HG02642 (cell line): ENCODE measurements around the gene MUC6.

Source experiments
- ATAC-seq: cut with Tn5 transposase; IDR thresholded peaks from one replicate; pipeline ENCODE4 v1.9.1; 2021; ENCODE audit warnings: mild to moderate bottlenecking; ENCODE audit not compliant: unreplicated experiment, poor library complexity

The MUC6 gene

DNA sequence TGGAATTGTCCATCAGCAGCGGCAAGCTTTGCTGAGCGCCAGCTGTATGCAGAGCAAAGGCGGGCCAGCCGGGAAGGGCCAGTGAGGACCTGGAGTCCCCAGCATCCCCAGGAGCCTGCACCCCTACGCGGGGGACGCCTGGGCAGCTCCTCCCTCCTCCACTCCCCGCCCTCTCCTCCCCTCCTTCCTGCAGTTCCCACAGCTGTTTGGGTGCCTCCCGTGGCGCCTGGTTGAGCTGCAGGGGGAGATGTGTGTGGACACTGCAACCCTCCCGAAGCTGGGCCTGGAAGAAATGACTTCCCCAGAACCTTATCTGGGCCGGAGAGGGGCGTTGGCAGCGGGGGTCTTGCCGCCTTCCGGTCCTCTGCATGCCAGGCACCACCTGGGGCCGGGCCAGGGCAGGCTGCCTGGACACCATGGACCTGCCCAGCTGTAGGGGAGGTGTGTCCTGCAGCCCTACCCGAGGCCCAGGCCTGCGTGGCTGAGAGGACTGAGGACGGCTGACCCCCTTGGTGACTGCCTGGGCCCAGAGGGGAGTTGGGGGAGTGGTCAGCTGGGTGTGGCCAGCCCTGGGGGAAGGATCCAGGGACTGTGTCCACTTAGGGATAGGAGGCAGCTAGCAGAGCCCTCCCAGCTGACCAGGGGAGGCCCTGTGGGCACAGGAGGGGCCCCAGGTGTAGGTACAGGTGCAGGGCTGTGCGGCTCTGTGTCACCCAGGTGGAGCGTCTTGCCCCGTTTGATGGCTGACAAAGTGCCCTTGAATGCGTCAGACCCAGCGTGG is 16.8 kb upstream of the MUC6 start:
- no peak for ATAC-seq

DNA sequence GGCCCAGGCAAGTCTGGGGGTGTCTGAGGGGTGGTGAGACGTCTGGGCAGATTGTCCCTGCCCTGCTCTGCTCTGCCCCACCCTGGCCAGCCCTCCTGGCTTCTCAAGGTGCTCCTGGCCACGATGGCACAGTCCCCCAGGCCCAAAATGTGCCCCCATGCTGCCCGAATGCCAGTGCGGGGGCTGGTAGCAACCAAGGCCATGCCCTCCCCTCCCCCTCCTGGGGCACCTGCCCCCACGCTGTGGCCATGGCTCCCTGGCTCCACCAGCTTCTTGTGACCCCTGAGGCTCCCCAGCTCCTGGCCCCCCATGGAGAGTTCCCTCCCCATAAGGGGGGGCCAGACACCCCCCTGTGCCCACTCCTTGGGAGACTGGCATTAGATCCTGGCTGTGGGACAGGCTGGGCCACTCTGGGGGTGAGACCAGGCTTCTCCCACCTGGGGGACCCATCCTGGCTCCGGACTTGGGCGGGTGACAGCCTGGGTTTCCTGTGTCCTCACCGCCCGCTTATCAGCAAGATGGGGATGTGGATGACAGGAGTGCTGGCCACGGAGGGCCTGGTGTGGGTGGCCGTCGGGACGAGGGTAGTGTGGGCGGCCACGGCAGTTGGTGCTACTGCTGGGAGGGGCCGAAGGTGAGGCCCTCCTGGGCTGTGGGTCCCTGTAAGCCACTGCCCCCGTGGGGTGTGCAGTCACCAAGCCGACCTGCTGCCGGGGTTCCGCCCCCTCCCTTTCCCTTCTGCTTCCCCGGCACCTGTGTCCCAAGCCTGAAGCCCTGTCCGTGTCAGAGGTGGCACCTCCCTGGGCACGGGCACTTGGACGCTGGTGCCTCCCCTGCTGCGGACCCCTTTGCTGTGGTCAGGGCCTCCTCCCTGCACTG is 15.9 kb upstream of the MUC6 start:
- no peak for ATAC-seq

- peak; percentile 5 for ATAC-seq
Observed at GRCh38 chr11:1051356-1052132, 15.0 kb upstream of the MUC6 start.

- ATAC-seq = peak; percentile 74
Observed at GRCh38 chr11:1050581-1051355, 14.2 kb upstream of the MUC6 start.

GRCh38 chr11:1049911-1050580 is 13.5 kb upstream of the MUC6 start:
- no peak for ATAC-seq

- ATAC-seq = no peak
Observed at GRCh38 chr11:1049431-1049891, 12.9 kb upstream of the MUC6 start.

- no peak for ATAC-seq
Observed at GRCh38 chr11:1049071-1049405, 12.5 kb upstream of the MUC6 start.

DNA sequence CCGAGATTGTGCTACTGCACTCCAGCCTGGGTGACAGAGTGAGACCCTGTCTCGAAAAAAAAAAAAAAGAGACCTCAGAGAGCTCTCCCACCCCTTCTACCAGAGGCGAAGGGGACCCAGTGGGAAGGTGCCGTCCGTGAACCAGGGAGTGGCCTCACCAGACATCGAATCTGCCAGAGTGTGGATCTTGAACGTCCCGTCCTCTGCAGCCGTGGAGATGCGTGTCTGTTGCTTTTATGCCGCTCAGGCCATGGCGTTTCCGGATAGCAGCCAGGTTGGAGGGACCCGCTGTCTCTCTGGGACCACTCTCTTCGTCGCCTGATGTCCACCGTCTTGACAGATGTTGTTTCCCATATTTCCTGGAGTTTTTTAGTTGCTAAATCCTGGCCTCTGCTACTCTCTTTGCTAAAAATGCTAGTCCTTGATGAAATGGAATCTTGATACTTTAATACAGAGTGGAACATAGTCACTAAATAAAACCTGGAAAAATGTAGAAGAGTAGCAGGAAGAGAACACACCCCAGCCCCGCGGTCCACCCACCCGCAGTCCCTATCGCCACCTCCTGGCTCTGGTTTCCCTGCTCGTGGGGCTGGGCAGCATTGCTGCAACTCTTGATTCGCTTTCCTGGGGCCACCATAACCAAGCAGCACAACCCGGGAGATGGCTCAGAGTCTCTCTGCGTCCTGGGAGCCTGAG is 12.0 kb upstream of the MUC6 start:
- no peak for ATAC-seq

GRCh38 chr11:1047595-1048156 is 11.2 kb upstream of the MUC6 start:
- no peak for ATAC-seq

- ATAC-seq = no peak
Observed at GRCh38 chr11:1044160-1044559, 7.6 kb upstream of the MUC6 start.

DNA sequence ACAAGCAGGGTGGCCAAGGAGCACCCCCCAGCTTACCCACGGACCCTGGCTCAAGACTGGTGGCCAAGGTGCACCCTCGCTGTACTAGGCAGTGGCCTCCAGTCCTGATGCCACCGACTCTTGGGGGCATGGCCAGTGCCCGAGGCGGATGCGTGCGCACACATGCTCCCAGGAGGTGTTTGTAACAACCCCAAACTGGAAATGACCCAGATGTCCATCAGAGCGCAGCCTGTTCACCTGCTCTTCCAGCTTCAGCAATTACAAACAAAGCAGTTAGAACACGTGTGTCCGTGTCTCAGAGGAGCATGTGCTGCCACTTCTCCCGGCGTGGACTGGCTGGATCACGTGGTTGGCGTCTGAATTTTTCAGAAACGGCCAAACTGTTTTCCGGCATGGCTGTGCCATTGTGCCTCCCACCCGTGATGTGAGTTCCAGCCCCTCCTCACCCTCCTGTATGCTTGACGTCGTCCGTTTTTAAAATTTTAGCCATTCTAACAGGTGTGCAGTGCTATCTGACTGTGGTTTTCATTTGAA is 7.1 kb upstream of the MUC6 start:
- ATAC-seq = no peak

DNA sequence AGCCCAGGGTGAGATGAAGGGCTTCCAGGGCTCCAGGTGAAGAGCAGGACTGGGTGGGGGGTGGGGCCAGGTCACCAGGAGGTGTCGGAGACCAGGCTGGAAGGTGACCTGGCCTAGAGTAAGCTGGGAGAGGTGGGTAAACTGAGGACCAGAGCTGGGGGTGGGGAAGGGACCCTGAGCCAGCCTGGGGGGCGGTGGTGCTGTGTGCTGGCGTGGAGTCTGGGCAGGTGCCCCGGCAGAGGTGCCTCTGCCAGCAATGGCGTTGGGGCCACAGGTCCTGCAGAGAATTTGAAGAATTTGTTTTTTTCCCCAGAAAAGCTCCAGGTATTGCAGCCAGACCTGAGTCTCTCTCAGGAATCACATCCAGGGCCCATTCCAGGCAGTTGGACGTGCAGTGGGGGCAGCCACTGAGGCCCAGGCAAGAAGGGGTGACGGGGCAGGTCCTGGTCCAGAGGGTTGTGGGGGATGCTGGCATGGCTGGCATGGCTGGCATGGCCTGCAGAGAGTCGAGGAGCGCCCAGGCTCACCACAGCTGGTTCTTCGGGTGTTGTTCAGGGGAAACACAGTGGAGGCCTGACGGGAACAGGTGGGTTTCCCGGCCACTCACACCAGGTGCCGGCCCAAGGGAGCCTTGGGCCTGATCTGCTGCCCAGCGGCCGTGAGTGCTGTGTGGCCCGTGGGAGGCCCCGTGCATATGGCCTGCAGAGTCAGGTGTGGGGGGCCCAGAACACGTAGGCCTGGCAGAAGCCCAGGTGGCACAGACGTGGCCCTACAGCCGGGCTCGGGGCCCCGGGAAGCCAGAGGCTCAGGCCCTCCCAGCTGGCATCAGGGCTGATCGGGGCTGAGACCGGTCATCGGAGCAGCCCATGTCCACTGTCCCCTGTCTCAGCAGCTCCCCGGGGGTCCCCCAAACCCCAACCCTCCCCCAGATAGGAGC is 6.4 kb upstream of the MUC6 start:
- no peak for ATAC-seq

DNA sequence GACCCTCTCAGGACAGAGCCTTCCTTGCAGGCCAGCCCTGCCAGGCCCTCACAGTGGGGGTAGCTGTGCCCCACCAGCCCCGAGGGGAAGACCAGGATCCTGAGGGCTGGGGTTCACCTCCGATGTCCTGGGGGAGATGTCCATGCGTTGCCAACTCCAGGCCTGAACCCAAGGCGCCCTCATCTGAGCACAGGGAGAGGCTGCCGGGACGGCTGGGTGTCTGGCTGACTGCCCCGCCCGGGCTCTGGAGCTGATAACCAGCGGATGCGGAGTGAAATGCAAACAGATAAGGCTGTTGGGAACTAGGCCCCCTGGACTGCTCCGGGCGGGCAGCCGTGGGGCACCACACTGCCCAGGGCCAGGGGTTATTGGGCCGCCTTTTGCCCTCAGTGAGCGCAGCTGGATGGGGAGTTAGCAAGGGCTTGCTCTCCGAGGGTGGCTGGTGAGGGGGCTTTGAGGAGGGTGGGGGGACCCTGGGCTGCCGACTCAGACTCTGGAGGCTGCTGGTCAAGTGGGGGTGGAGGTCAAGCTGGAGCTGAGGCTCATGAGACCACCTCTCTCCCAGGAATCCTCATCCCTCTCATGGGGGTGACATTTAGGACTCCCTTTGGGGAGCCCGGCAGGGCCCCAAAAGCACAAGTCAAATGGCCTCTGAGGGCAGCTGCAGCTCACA is 5.6 kb upstream of the MUC6 start:
- no peak for ATAC-seq

DNA sequence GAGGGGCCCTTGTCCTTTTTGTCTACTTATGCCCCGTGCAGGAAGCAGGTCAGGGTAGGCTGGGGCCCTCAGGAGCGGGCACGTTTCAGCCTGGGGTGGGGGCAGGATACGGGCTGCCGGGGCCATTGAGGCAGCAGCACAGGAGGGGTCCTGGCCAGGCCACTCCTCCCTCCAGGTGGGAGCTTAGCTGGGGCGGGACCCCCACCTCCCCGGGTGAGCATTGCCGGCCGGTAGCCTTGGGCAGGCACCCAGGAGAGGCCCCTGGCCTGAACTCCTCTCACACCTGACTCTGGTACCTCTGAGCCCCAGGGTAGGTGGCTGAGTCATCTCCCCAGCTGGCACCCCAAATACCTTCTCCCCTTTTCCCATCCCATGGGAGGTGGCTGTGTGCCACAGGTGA is 5.0 kb upstream of the MUC6 start:
- no peak for ATAC-seq

- no peak for ATAC-seq
Observed at GRCh38 chr11:1041149-1041467, 4.6 kb upstream of the MUC6 start.

- no peak for ATAC-seq
Observed at GRCh38 chr11:1040428-1041148, 4.1 kb upstream of the MUC6 start.
